ENCODE results near the gene CELA1. TPM values are rescaled to one million over a fixed set of nuclear protein-coding genes. Genes with fewer than 3 reads are reported as not detected.

Gene CELA1
- polyA plus RNA-seq (ENCODE audit: low read depth in 6 of 6) = not detected

- no peak for DNase-seq
- Mint-ChIP-seq H3K9me3 (no peaks in the 10 kb centered on the region), H3K4me3 (peak within 1 kb of the TSS in 1 of 8 donors; percentile 16), H3K27me3 (peaks cover 0 to 7% (median 0%) of the 10 kb centered on the region in 3 donors), H3K4me1 (peaks cover 40 to 60% (median 59%) of the 10 kb centered on the region in 3 donors), H3K27ac (peak within 1 kb of the TSS in 3 of 6 donors; percentile 44 to 62 (median 53)), H3K36me3 (no peaks in the 10 kb centered on the region)
- ATAC-seq (ENCODE audit: low read depth in 2 of 2) = no peak
These were observed at the start of gene CELA1 for GRCh38 chr12:51346581-51346980. Gene CELA1 (minus strand): TSS chr12:51346679. CDS start chr12:51346638, 41 bp downstream.

GRCh38 chr12:51395283-51396230 lies 49.1 kb upstream of the CELA1 start:
- no peaks in the 10 kb centered on the region for H3K36me3 Mint-ChIP-seq
- peak overlapping the region; percentile 84 to 98 (median 92) for H3K27ac Mint-ChIP-seq
- H3K4me1 Mint-ChIP-seq = peaks cover 50 to 71% (median 63%) of the 10 kb centered on the region in 3 donors
- DNase-seq = peak; percentile 58
- no peaks in the 10 kb centered on the region for H3K9me3 Mint-ChIP-seq
- peak overlapping the region; percentile 70 to 98 (median 80) for H3K4me3 Mint-ChIP-seq
- no peaks in the 10 kb centered on the region for H3K27me3 Mint-ChIP-seq
- peak; percentile 43 to 47 for ATAC-seq (ENCODE audit: low read depth in 2 of 2)

- Mint-ChIP-seq H3K4me1 (peaks cover 64 to 82% (median 77%) of the 10 kb centered on the region in 3 donors), H3K27me3 (no peaks in the 10 kb centered on the region), H3K9me3 (no peaks in the 10 kb centered on the region)
These were observed 47.4 kb upstream of the CELA1 start for GRCh38 chr12:51393676-51394545.

GRCh38 chr12:51392556-51393237 lies 46.2 kb upstream of the CELA1 start:
- ATAC-seq (ENCODE audit: low read depth in 2 of 2) (peak; percentile 41 to 50), DNase-seq (peak; percentile 59)
- H3K27me3 Mint-ChIP-seq = no peaks in the 10 kb centered on the region
- no peaks in the 10 kb centered on the region for H3K36me3 Mint-ChIP-seq
- H3K4me3 Mint-ChIP-seq = peak overlapping the region; percentile 86 to 98 (median 95)
- H3K9me3 Mint-ChIP-seq = no peaks in the 10 kb centered on the region
- peaks cover 67 to 82% (median 78%) of the 10 kb centered on the region in 3 donors for H3K4me1 Mint-ChIP-seq
- peak overlapping the region; percentile 97 to 99 (median 98) for H3K27ac Mint-ChIP-seq

More at GRCh38 chr12:51393676-51394545, 47.4 kb upstream of the CELA1 start:
- peak overlapping the region; percentile 80 to 98 (median 95) for H3K4me3 Mint-ChIP-seq
- H3K27ac Mint-ChIP-seq = peak overlapping the region in 5 of 6 donors; percentile 83 to 99 (median 98)
- DNase-seq (no peak), ATAC-seq (ENCODE audit: low read depth in 2 of 2) (no peak)
- H3K36me3 Mint-ChIP-seq = no peaks in the 10 kb centered on the region

GRCh38 chr12:51391283-51392123 lies 45.0 kb upstream of the CELA1 start, which contains the start of gene GALNT6:
Gene GALNT6 (minus strand): TSS chr12:51391406. CDS start chr12:51379781, 11,625 bp downstream.
- peak; percentile 85 for DNase-seq

GRCh38 chr12:51390891-51391282 lies 44.4 kb upstream of the CELA1 start:
- no peaks in the 10 kb centered on the region for H3K9me3 Mint-ChIP-seq
- no peaks in the 10 kb centered on the region for H3K27me3 Mint-ChIP-seq
- H3K36me3 Mint-ChIP-seq = no peaks in the 10 kb centered on the region
- H3K27ac Mint-ChIP-seq = peak overlapping the region; percentile 95 to 98 (median 98)
- H3K4me1 Mint-ChIP-seq = peaks cover 70 to 93% (median 87%) of the 10 kb centered on the region in 3 donors
- DNase-seq (no peak), ATAC-seq (ENCODE audit: low read depth in 2 of 2) (peak; percentile 12 to 15)
- H3K4me3 Mint-ChIP-seq = peak overlapping the region; percentile 91 to 98 (median 96)

More at GRCh38 chr12:51391283-51392123, 45.0 kb upstream of the CELA1 start, which contains the start of gene GALNT6:
- H3K36me3 Mint-ChIP-seq = no peaks in the 10 kb centered on the region
- H3K27me3 Mint-ChIP-seq = no peaks in the 10 kb centered on the region
- ATAC-seq (ENCODE audit: low read depth in 2 of 2) = peak; percentile 70
- peak within 1 kb of the TSS; percentile 96 to 99 (median 98) for H3K27ac Mint-ChIP-seq
- H3K4me3 Mint-ChIP-seq = peak within 1 kb of the TSS; percentile 91 to 98 (median 96)
- H3K4me1 Mint-ChIP-seq = peaks cover 71 to 92% (median 87%) of the 10 kb centered on the region in 3 donors
- H3K9me3 Mint-ChIP-seq = no peaks in the 10 kb centered on the region

- DNase-seq (no peak), ATAC-seq (ENCODE audit: low read depth in 2 of 2) (no peak)
- H3K36me3 Mint-ChIP-seq = peaks cover 0 to 3% of the 10 kb centered on the region in 2 donors
- no peaks in the 10 kb centered on the region for H3K27me3 Mint-ChIP-seq
- peak overlapping the region; percentile 95 to 98 (median 98) for H3K27ac Mint-ChIP-seq
- peaks cover 68 to 92% (median 86%) of the 10 kb centered on the region in 3 donors for H3K4me1 Mint-ChIP-seq
- peak overlapping the region; percentile 91 to 98 (median 96) for H3K4me3 Mint-ChIP-seq
- H3K9me3 Mint-ChIP-seq = no peaks in the 10 kb centered on the region
These were observed 44.0 kb upstream of the CELA1 start for GRCh38 chr12:51390457-51390856.

GRCh38 chr12:51389302-51389999 lies 43.0 kb upstream of the CELA1 start:
- Mint-ChIP-seq H3K4me1 (peaks cover 65 to 86% (median 81%) of the 10 kb centered on the region in 3 donors), H3K27ac (peak overlapping the region in 5 of 6 donors; percentile 0 to 94 (median 80)), H3K9me3 (no peaks in the 10 kb centered on the region), H3K36me3 (peaks cover 0 to 5% of the 10 kb centered on the region in 2 donors), H3K27me3 (no peaks in the 10 kb centered on the region), H3K4me3 (peak overlapping the region in 6 of 8 donors; percentile 2 to 98 (median 58))
- ATAC-seq (ENCODE audit: low read depth in 2 of 2) = no peak
- no peak for DNase-seq

- no peak for DNase-seq
- Mint-ChIP-seq H3K27ac (peak overlapping the region in 5 of 6 donors; percentile 0 to 73 (median 36)), H3K4me3 (peak overlapping the region in 6 of 8 donors; percentile 0 to 98 (median 32)), H3K36me3 (peaks cover 0 to 5% of the 10 kb centered on the region in 2 donors), H3K9me3 (no peaks in the 10 kb centered on the region), H3K4me1 (peaks cover 66 to 86% (median 80%) of the 10 kb centered on the region in 3 donors), H3K27me3 (no peaks in the 10 kb centered on the region)
- ATAC-seq (ENCODE audit: low read depth in 2 of 2) = no peak
These were observed 42.4 kb upstream of the CELA1 start for GRCh38 chr12:51388846-51389245.

GRCh38 chr12:51388069-51388799 lies 41.8 kb upstream of the CELA1 start:
- no peak for DNase-seq
- Mint-ChIP-seq H3K27ac (peak overlapping the region in 5 of 6 donors; percentile 19 to 82 (median 60)), H3K9me3 (no peaks in the 10 kb centered on the region), H3K36me3 (peaks cover 0 to 5% of the 10 kb centered on the region in 2 donors), H3K27me3 (no peaks in the 10 kb centered on the region), H3K4me1 (peaks cover 66 to 86% (median 80%) of the 10 kb centered on the region in 3 donors), H3K4me3 (peak overlapping the region in 6 of 8 donors; percentile 4 to 78 (median 23))
- ATAC-seq (ENCODE audit: low read depth in 2 of 2) = no peak
